Measurements from ENCODE around the gene FER1L5.

Gene FER1L5

DNA sequence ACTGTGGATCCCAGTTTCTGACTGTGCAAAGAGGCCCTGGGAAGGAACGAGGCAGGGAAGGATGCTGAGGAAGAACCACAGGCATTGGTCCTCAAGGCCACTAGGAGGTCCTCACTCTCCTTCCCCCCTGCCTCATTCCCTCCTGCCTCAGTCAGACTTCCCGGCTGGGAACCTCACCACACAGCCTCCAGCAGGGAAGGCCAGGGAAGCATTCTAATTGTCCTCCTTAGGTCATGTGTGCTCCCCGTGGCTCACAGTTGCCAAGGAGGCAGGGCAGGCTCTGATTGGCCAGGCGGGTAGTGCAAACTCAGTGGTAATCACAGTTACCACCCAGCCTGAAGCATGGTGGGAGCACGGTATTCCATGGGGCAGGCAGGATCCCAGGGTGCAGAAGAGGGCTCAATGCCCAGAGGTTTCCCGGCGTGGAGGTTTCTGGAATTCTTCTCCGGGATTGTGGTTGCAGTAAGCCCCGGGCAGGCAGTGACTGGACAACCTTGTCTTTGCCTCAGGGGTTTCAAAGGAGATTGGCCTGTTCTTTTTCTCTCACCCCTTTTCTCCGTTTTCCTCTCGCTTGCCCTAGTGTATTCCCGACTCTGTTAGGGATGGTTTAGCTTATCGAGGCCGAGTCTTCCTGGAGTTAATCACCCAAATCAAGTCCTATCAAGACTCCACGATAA is 27.1 kb downstream of the FER1L5 start:
- intact Hi-C loops (cut with DNase I), result no loop called here
- peak in 1 of 10 donors; percentile 62 for DNase-seq

- peak in 1 of 10 donors; percentile 22 for DNase-seq
- intact Hi-C loops (cut with DNase I), result no loop called here
Observed at GRCh38 chr2:96679848-96680247, 37.3 kb downstream of the FER1L5 start.

DNA sequence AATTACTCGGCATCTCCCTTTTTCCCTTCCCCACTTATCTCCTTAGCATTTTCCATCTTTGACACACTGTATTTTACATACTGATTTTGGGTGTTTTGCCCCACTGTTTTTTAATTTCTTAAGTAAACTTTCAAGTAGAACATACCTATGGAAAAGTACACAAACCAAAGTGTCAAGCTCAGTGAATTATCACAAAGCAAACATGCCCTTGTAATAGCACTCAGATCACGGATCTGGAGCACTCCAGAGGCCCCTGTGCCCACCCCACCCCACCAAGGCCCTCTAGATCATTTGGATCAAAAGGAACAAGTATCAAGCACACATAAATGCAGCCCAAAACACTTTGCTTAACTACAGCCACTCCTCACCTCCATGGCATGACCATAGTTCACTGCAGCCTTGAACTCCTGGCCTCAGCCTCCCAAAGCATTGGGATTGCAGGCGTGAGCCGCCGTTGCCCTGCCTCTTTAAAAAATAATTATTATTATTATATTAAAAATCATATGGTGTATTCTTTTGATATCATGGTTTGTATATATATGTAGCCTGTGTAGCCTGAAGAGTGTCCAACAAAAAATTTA is 38.1 kb downstream of the FER1L5 start:
- DNase-seq, result peak in 1 of 10 donors; percentile 32
- intact Hi-C loops (cut with DNase I), result no loop called here

DNA sequence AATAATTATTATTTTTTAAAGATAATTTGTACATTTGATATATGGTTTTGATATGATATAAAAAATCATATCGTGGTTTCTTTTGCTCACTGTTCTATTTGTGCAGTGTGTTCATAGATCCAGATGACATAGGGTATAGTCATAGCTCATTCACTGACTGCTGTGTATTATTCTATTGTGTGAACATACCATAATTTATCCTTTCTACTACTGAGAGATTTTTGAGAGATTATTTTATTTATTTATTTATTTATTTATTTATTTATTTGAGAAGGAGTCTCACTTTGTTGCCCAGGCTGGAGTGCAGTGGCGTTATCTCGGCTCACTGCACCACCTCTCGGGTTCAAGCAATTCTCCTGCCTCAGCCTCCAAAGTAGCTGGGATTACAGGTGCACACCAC is 39.0 kb downstream of the FER1L5 start:
- intact Hi-C loops (cut with DNase I), result no loop called here
- DNase-seq, result no peak

DNA sequence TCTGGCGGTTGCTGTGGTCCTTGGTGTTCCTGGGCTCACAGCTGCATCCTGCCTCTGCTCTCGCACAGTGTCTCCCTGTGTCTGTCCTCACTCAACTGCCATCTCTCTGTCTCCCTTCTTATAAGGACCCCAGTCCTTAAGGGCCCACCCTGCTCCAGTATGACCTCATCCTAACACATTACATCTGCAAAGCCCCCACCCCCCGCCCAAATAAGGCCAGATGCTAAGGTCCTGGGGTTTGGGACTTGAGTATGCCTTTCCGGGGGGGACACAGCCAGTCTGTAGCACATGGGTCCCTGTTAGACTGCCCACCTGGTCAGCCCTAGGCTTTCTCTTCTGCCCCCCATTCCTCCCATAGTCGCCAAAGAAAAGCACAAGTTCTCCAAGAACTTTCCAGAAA is 40.7 kb downstream of the FER1L5 start:
- intact Hi-C loops (cut with DNase I), result no loop called here

GRCh38 chr2:96683972-96684820 is 41.6 kb downstream of the FER1L5 start:
- peak in 1 of 10 donors; percentile 60 for DNase-seq
- intact Hi-C loops (cut with DNase I), result no loop called here

More for the DNA sequence above, 40.7 kb downstream of the FER1L5 start:
- DNase-seq, result peak in 1 of 10 donors; percentile 10

- intact Hi-C loops (cut with DNase I), result no loop called here
- peak in 1 of 10 donors; percentile 22 for DNase-seq
Observed at GRCh38 chr2:96684883-96685576, 42.5 kb downstream of the FER1L5 start.

- intact Hi-C loops (cut with DNase I), result no loop called here
- DNase-seq, result peak in 1 of 10 donors; percentile 63
Observed at GRCh38 chr2:96685577-96686459, 43.3 kb downstream of the FER1L5 start.

- DNase-seq, result peak in 2 of 10 donors; percentile 6 to 68
- intact Hi-C loops (cut with DNase I), result no loop called here
Observed at GRCh38 chr2:96687266-96687665, 44.7 kb downstream of the FER1L5 start.

DNA sequence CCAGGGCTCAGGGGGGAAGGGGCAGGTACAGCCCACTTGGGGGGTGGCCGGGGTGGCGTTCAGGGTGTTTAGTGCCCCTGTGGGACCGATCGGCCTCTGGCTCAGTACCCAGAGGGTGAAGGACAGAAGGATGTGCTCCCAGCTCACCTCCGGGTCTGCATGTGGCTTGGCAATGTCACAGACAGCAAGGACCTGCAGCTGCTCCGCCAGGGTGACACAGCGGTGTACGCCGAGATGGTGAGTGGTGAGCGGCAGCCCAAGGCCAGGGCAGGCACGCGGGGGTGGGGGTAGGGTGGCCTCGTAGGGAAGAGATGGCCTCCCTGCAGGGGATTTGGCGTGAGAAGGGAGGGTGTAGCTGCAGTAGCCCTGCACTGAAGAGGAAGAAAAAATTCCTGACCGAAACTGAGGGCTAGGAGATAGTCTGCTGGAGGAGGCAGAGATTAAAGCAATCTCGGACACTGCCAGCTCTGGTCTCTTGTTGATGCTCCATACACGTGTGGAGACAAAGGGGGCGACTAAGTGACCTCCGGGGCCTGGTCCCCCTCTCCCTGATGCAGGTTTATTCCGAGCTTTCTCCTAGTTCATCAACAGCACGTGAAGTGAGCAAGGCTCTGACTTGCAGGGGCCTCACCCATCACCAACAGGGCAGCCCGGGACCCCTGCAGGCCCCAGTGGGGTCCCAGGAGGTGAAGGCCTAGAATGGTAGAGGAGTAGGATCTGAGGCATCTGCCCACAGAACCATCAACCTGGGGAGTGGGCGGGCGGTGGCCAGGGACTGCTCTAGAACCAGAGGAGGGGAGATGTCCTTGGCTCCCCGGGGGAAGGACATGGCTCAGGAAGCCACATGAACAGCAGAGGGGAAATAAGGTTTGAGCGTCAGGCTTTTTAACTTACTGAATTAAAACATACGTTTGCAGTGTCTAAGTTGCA is 45.4 kb downstream of the FER1L5 start:
- intact Hi-C loops (cut with DNase I), result no loop called here
- DNase-seq, result peak in 1 of 10 donors; percentile 77

DNA sequence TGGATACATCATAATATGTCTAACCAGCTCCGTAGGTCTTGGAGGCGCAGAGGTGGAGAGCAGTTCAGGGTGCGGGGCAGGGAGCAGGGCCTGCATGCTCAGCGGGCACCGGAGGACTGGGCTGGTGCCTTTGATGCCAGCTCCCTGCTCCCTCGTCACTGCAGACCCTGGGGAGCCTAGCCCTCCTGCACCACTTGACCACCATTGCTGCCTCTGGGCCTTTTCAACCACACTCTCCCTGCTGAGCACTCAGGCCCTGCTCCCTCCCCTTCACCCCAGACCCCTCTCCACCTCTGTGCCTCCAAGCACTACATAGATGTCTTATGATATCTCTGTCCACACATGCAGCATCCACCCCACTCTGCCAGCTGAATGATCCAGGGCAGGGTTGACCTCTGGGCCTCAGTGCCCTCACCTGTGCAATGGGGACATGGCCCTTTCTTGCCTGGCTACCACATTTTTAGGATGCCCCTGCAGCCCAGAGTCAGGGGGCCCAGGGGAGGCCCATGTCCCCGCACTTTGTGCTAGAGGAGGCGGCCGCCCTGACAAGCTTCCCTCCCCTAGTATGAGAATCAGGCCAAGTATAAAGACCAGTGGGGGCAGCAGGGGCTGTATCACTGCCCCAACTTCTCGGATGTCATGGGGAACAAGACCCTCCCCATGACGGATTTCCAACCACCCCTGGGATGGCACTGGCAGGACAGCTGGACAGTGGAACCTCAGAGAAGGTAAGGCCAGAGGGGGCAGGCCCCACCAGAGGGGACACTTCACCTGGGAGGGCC is 46.3 kb downstream of the FER1L5 start:
- intact Hi-C loops (cut with DNase I), result no loop called here
- peak in 1 of 10 donors; percentile 32 for DNase-seq

- intact Hi-C loops (cut with DNase I), result no loop called here
- DNase-seq, result peak in 1 of 10 donors; percentile 70
Observed at GRCh38 chr2:96689431-96689991, 46.9 kb downstream of the FER1L5 start.

GRCh38 chr2:96690306-96691021 is 47.9 kb downstream of the FER1L5 start:
- intact Hi-C loops (cut with DNase I), result no loop called here
- peak in 1 of 10 donors; percentile 66 for DNase-seq

GRCh38 chr2:96691022-96691612 is 48.6 kb downstream of the FER1L5 start:
- intact Hi-C loops (cut with DNase I), result no loop called here
- DNase-seq, result peak in 1 of 10 donors; percentile 79

DNA sequence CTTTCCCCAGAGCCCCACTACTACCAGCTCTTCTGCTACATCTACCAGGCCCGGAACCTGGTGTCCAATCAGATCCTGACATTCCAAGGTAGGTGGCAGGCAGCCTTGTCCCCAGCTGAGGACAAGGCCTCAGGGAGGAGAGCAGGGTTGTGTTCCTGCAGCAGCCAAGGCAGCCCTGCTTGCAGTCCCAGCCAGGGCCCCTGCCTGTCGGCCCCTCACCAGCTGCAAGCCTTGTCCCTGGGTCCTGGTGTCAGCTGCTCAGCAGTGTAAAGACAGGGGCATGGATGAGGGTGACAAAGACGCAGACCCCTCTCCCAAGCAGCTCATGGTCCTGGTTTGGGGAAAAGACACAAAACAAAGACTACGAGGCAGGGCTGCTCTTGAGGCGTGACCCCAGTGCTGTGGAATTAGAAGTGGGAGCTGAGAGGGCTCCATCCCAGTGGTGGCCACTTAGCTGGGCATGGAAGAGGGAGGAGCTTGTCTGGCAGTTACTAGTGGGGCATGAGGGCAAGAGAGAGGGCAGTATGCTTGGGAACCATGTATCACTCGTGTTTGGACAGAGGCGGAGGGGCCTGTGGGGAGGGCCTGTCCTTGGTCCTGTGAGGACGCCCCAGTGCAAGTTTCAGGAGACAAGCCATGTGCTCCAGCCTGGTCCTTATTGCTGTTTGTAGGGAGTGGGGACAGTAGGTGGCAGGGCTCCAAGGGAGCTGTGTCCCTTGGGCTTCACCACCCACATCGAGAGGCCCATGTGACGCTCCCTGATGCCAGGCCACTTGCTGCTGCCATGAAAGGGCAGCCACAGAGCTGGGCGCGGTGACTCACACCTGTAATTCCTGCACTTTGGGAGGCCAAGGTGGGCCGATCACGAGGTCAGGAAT is 49.8 kb downstream of the FER1L5 start:
- intact Hi-C loops (cut with DNase I), result no loop called here
- peak in 1 of 10 donors; percentile 67 for DNase-seq
